NCI-H82 treated with DMSO at 0.1 percent for 48 hours (cell line): ENCODE data around the gene SLC50A1.

ENCODE experiments used
- DNase-seq: peaks from one replicate; lab custom pipeline; 2025; ENCODE audit not compliant: unreplicated experiment; lab: John Stamatoyannopoulos, UW

Gene SLC50A1

DNA sequence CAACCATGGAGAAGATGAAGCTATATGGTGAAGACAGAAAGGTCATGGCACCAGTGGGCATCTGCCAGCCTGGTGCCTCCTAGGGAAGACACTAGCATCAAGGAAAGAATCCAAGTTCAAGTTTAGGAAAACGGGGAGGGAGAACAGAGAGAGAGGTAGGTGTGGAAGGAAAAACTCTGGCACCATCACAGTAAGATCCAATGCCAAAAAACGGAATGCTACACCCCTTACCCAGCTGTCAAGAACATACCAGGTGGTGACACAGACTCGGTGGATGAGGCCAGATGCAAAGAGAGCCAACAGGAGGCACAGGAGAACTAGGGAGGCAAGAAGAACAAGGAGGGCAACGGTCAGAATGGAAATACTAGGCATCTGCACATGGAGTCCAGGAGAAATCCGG is 33.9 kb downstream of the SLC50A1 start:
- DNase-seq: no peak

DNA sequence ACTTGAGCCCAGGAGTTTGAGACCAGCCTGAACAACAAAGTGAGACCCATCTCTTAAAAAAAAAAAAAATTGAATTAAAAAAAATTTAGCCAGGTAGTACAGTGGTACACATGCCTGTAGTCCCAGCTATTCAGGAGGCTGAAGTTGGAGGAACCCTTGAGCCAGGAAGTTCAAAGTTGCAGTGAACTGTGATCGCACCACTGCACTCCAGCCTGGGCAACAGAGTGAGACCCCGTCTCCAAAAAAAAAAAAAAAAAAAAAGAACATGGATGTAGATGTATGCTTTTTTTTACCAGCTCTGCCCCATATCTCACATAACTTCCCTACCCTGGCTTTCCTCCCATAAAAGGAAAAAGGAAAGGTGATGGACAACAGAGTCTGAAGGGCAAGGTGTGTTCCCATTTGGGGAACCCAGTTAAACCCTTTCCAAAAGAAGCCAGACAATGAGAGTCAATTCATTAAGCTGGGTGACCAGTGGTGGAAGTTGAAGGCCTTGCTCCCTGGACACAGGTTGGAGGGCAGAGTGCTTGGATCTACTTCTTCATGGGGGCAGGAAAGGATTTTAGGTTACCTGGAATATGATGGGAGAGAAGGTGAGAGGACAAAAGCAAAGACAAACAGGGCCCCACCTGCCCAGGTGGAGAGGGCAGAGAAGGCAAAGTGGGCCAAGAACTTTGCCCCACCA is 34.6 kb downstream of the SLC50A1 start:
- DNase-seq: no peak

DNA sequence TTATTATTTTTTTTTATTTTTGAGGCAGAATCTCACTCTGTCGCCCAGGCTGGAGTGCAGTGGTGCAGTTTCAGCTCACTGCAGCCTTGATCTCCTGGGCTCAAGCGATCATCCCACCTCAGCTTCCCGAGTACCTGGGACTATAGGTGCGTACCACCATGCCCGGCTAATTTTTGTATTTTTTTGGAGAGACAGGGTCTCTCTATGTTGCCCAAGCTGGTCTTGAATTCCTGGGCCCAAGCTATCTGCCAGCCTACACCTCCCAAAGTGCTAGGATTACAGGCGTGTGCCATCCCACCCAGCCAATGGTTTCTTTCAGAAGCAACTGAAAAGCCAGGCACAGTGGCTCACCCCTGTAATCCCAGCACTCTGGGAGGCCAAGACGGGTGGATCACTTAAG is 35.2 kb downstream of the SLC50A1 start:
- no peak for DNase-seq

DNA sequence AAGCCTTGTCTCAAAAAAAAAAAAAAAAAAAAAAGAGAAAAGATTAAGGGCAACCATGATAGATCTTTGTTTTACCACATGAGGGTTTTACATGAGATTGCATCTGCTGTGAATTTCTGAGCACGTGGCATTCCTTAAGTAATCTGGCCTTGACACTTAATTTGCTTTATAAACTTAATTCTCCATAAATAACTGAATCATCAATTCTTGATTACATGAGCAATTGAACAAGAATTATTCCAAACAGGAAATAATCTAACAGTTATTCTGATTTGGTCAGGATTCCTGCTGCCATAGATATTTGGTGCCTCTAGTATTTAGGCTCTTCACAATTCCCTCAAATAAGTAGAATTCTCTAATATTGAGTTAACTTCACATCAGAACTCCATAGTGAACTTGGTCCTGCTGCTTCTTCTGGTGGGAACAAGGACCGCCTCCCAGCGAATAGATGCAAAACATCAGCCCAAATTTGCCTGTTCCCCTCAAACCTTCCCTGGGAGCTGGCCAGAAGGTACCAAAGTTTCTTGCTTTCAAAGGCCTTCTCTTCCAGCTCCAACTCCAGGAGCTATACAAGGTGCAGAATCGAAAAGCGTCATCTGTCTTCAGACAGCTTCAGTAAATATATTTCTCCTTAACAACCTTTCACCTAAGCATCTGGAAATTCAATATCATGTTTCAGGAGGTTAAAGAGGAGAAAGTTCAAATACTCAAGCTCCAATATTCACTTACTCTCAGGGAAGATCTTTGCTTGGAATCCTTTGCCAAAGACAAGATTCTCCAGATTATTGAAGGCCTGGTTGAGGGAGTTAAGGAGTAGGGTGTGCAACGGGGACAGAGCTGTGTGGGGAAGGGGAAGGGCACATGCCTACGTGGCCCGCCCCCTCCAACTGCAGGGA is 36.4 kb downstream of the SLC50A1 start:
- DNase-seq: no peak

DNA sequence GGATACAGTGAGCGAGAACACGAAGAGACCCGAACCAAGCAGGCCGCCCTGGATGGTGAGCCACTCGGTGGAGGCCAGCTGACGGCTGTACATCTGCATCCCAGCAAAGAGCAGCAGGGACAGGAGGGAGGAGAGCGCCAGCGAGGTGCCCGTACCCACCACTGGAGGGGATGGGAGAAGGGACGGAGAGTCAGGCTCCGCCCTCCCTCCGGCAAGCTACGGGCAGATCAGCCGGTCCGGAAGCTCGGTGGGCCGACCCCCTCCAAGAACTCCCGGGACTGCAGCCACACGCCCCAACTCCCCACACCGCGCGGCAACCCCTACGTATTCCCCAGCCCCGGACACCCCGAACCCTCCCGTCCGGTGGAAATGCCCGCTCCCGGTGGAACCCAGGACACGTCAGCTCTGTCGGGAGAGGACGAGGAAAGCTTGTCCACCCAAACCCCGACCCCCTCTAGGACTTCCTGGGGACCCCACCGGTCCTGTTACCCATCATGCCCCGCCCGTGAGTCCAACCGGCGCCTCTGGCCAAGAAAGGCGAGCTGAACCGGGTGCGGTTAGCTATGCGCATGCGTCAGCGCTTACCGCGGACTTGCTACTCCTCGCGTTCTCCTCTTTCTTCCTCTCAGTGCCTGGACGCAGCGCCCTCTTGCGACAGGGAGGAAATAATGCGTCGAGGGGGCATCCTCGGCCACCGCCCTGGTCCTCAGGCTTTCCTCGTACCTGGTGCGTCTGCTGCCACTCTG is 37.3 kb downstream of the SLC50A1 start, which contains the start of gene KRTCAP2:
TSS of gene KRTCAP2 (minus strand) at position 573 of the 746 bp plus-strand sequence. CDS start at position 493, 80 bp downstream.
- DNase-seq: peak; percentile 95

DNA sequence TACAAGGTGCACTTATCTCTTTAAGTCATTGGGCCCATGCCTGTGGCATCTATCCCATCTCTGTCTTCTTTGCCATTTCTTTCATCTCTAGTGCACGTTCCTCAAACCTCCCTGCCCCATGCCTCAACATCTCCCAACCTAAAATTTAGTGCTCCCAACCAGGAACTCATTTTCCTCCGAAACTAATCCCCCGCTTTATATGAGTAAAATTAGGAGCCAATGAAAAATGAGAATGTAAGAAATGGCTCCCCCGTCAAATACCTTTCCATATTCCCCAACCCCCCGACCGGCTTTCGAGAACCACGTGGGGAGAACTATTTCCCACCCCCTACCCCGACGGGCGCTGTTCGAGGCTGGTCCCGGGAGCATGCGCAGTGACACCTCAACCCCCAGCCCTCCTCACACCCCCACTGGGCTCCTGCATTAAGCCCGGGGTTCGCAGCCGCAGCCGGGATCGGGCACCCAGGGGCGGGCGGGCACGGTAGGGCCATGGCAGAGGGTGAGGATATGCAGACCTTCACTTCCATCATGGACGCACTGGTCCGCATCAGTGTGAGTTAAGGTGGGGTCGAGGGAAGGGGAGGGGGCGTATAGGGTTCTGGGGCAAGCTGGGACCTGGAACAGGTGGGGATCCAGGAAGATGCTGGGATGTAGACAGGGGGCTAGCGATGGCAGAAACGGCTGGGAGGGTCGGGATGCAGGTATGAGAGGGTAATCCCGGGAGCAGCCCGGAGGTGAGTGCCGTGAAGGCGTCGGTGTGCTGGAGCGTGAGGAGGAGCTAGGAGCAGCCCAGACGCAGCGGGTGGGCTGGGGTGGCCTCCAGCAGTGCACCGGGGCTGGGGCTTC is 38.0 kb downstream of the SLC50A1 start, which contains the start of gene TRIM46:
TSS of gene TRIM46 (plus strand) at position 372 of the 846 bp plus-strand sequence. CDS start at position 490, 118 bp downstream.
- peak; percentile 73 for DNase-seq

DNA sequence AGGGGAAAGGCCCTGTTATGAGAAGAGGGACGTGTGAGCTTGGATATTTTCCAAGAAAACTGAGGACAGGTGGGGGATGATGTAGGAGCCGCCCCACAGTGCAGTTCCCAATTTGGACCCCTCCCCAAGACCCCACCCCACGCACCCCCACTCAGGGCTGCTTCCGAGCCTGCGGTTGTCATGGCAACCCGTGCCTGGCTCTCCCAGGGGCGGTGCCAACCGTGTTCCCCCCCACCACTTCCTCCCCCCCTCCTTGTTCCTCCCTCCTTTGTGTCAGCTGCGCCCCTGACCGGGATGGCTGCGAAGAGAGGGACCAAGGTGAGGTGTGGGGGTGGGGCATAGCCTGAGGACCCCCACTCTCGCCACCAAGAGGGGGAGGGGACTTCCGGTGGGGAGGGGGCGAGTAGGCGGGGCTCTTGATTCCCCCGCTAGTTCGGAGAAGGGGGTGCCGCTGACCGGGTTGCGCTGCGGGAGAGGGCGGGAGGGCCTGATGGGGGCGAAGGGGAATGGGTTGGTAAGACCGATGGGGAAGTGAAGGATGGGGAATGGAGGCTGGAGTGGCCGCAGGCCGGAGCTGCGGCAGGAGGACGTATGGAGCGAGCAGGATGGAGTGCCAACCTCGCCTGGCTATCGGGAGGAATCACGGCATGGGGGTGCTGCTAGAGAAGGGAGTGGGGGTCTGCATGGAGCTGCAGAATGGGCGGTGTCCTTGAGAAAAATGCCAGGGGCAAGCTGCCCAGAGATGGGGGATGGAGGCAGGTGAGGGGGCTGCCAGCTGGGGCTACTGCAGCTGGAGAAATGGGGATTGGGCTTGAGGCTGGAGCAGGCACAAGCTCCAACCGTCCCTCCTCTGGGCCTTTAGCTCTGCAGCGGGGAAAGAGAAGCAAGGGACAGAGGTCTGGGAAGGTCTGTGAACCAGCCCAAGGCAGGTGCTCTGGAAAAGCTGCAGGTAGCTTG is 39.0 kb downstream of the SLC50A1 start:
- no peak for DNase-seq

DNA sequence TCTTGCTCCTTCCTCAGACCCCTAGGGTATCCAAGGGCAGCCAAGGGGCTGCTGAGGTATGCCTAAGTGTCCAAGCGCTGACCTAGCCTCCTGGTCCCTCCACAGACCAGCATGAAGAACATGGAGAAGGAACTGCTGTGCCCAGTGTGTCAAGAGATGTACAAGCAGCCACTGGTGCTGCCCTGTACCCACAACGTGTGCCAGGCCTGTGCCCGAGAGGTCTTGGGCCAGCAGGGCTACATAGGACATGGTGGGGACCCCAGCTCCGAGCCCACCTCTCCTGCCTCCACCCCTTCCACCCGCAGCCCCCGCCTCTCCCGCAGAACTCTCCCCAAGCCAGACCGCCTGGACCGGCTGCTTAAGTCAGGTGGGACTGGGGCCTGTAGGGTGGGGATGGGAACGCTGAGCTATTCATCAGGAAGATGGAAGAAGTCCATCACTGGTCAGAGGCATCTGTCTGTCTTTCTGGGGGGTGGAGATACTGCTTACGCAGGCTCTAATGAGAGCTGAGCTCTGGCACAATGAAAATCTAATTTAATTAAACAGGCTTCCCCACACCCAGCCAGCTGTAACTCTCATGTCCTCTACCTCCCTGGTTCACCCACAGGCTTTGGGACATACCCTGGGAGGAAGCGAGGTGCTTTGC is 39.8 kb downstream of the SLC50A1 start:
- DNase-seq: peak; percentile 88

DNA sequence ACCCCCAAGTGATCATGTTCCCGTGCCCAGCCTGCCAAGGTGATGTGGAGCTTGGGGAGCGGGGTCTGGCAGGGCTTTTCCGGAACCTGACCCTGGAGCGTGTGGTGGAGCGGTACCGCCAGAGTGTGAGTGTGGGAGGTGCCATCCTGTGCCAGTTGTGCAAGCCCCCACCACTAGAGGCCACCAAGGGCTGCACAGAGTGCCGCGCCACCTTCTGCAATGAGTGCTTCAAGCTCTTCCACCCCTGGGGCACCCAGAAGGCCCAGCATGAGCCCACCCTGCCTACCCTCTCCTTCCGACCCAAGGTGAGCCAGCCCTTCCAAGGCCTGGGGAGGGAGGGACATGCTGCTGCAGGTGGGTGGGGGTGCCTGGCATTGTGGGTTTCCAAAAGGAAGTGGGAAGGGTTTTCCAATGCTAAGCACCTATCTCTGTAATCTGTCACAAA is 40.3 kb downstream of the SLC50A1 start:
- DNase-seq: no peak

DNA sequence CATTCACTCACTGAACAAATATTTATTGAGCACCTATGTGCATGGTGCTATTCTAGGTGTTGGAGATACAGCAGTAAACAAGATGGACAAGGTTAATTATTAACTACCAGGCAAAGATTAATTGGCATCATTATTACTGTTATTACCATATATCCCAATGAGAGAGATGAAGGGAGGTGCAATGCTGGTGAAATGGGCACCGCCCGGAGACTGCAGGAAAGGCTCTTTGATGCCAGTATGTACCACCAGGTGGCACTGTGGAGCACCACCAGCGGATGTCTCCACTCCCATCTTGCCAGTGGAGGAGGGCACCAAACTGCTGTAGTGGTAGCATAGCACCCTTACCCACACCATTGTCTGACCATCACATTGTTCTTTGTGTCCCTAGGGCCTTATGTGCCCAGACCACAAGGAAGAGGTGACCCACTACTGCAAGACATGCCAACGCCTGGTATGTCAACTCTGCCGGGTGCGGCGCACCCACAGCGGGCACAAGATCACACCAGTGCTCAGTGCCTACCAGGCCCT is 41.0 kb downstream of the SLC50A1 start:
- DNase-seq: peak; percentile 50

DNA sequence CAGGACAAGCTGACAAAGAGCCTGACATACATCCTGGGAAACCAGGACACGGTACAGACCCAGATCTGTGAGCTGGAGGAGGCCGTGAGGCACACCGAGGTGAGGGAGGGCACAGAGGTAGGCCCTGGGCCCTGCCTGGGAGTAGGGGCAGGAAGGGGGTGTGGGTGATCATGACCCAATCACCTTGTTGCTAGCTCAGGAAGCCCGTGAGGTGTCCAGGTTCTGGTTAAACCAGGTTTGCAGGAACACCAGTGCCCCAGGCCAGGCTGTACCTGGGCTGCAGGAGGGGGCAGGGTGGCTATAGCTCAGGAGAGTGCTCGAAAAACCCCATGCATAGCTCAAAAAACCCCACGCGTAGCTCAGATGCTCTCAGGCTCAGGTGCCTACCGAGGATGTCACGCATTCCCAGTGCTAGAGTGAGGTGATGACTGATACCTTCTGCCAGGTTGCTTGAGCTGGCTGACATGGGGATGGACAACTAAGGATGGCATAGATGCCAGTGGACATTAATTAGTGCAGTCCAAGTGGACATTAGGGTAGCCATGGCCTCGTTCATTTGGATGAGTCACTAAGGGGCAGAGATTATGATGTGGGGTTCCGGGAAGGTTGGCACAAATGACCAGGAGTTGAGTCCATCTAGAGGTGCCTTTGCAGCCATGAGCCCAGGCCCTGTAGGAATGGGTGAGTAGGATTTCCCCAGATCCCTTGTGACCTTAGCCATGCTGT is 41.7 kb downstream of the SLC50A1 start:
- DNase-seq: no peak

DNA sequence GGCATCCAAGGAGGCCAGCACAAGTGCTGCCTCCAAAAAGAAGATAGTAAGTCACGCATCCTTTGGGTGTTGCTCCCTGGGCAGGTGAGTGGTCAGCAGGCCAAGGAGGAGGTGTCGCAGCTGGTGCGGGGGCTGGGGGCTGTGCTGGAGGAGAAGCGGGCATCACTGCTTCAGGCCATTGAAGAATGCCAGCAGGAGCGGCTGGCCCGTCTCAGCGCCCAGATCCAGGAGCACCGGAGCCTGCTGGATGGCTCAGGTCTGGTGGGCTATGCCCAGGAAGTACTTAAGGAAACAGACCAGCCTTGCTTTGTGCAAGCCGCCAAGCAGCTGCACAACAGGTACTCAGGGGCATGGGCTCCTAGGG is 42.2 kb downstream of the SLC50A1 start:
- no peak for DNase-seq

DNA sequence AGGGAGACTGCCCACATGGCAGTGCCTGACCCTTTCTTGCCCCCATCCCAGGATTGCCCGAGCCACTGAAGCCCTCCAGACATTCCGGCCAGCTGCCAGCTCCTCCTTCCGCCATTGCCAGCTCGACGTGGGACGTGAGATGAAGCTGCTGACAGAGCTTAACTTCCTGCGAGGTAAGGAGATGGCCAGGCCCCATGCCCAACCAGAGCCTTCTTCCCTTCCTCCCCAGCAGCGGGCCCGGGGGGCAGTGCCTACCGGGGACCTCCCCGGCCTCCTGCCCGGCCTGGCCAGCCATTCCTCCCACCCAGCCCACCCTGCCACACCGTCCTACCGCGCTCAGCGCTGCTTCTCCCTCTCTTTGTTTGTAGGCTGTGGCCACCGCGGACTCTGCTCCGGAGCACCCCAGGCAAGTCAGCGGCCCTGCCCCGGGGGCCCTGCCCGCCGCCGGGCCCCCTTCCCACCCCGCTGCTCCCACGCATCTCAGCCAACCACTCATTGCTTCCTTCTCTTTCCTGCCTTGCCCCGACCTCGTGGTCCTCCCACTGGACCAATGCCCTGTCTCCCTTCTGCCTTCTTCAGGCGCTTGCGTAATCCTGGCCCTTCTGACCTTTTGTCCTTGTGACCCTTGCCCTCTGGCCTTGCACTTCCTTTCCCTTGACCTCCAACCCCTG is 42.9 kb downstream of the SLC50A1 start:
- DNase-seq: no peak

DNA sequence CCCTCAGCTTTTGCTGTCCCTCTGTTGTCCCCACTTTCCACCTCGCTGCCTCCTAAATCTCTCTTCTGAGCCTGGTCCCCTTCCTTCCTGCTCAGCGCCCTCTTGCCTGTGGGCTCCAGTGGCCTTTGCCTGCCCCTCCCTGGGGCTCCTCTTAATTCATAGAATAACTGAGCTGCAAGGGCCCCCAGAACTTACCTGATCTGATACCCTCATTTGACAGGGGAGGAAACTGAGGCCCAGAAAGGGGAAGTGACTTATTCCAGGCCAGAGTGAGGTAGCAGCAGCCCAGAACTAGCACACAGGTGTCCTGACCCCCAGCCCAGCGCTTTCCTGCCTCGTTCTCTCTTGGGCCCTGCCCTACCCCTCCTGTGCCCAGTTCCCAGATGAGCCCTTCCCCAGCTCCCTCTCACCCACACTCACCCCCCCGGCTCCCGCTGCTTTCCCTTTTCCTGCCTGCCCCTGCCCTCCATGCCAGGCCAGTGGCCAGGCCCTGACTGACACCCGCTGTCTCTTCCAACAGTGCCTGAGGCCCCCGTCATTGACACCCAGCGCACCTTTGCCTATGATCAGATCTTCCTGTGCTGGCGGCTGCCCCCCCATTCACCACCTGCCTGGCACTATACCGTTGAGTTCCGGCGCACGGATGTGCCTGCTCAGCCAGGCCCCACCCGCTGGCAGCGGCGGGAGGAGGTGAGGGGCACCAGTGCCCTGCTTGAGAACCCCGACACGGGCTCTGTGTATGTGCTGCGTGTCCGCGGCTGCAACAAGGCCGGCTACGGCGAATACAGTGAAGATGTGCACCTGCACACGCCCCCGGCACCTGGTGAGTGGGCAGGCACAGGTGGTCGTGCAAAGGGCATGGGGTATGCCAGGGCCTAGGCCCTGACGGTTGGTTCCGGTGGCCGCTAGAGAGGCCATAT is 43.7 kb downstream of the SLC50A1 start:
- DNase-seq: no peak

DNA sequence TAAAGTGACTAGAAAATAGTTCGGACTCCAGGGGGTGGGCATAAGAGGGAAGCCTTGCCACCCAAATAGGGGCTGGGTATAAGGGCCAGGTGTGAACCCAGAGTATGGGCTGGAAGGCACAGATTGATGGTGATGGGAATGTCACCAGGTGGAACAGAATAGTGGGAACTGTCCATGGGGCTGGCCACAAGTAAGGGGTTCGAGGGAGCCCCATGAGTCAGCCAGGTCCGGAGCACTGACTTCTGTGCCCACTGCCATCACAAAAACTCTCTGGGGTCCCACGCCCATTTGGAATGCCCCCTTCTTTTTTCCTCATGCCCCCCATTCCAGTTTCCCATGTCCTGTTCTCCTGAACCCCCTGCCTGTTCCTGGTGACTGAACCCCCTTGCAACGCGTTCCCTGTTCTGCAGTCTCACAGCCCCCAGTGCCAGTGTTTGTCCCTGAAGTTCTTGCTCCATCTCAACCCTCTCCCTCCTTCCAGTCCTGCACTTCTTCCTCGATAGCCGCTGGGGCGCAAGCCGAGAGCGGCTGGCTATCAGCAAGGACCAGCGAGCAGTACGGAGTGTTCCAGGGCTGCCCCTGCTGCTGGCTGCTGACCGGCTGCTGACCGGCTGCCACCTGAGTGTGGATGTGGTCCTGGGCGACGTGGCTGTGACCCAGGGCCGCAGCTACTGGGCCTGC is 45.9 kb downstream of the SLC50A1 start:
- DNase-seq: no peak

DNA sequence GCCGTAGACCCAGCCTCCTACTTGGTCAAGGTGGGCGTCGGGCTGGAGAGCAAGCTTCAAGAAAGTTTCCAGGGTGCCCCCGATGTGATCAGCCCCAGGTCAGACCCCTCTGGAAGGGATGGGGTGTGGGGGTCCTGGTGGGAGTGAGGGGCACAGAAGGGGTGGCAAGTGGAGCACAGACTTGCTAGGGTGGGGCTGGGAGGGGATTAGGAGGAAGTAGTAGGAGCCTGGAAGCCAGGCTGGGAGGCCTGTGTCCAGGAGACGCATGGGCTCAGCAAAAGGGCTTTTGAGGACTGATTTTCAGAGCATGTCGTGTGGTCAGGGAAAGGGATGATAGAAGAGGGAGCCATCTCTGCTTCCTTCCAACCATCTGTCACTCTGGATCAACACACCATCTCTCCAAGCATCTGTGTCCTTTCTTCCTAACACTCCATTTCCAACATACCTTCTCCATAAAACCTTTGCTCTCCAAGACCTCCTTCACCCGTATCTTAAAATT is 46.4 kb downstream of the SLC50A1 start:
- peak; percentile 18 for DNase-seq
